Body of pancreas (tissue), 4 donors: ENCODE results near the gene FLOT2.

ENCODE experiments used
- CTCF ChIP-seq, 7 experiments: fragments of 450-650 bp in 4 of 7; fragments of 200-600 bp in 3 of 7; sonication (generic) in 3 of 7; IDR thresholded peaks; one replicate each; pipeline ENCODE4 v1.5.1; 2016 to 2019; ENCODE audit warnings: antibody characterized with exemption in 7 of 7
- POLR2A ChIP-seq, 3 donors: fragments of 450-650 bp; IDR thresholded peaks; one replicate each; pipeline ENCODE4 v1.6.1; 2016; ENCODE audit warnings: antibody characterized with exemption in 3 of 3, mild to moderate bottlenecking in 2 of 3

- TF ChIP-seq CTCF (IDR thresholded peaks at IDR 0.05): no peak
- no peak for TF ChIP-seq POLR2A (IDR thresholded peaks at IDR 0.05)
Observed at GRCh38 chr17:28862561-28862960, 35.0 kb downstream of the FLOT2 start.
